Nephron progenitor cell (in vitro differentiated cells): Measurements from ENCODE around the gene NEK8.
"Not testable (repeated sequence)": the region's sequence is repeated elsewhere in the genome, so short reads cannot be mapped to it uniquely, and the experiment has no call there.

Experiments
- DNase-seq: peaks from one replicate; pipeline ENCODE4 v3.0.0; 2021
- H3K27ac Mint-ChIP-seq: 2 replicates; pipeline ENCODE4 v1.8.0; 2021; ENCODE audit warnings: mild to moderate bottlenecking, moderate library complexity, mixed read lengths
- H3K27me3 Mint-ChIP-seq: 2 replicates; pipeline ENCODE4 v1.8.0; 2021; ENCODE audit warnings: mild to moderate bottlenecking, low read depth, mixed read lengths; ENCODE audit not compliant: poor library complexity
- H3K36me3 Mint-ChIP-seq: 2 replicates; pipeline ENCODE4 v1.8.0; 2021; ENCODE audit warnings: low read depth, mixed read lengths
- H3K4me1 Mint-ChIP-seq: 2 replicates; pipeline ENCODE4 v1.8.0; 2021; ENCODE audit warnings: mixed read lengths
- H3K4me3 Mint-ChIP-seq: 2 replicates; pipeline ENCODE4 v1.8.0; 2021; ENCODE audit warnings: mild to moderate bottlenecking, moderate library complexity, mixed read lengths
- H3K9me3 Mint-ChIP-seq: 2 replicates; pipeline ENCODE4 v1.8.0; 2021; ENCODE audit warnings: mild to moderate bottlenecking, moderate library complexity, mixed read lengths
- CTCF ChIP-seq: fragments of 200-600 bp; sonication (generic); IDR thresholded peaks from 2 replicates; pipeline ENCODE4 v1.5.0; 2021; ENCODE audit warnings: antibody characterized with exemption

Gene NEK8

GRCh38 chr17:28734712-28735241, 6.2 kb downstream of the NEK8 start:
- TF ChIP-seq CTCF = no peak
- peaks cover 10% of the 10 kb centered on the region for H3K36me3 Mint-ChIP-seq
- no peak for DNase-seq
- no peaks in the 10 kb centered on the region for H3K9me3 Mint-ChIP-seq
- no peak overlapping the region for H3K27ac Mint-ChIP-seq
- no peak overlapping the region for H3K4me3 Mint-ChIP-seq
- peaks cover 16% of the 10 kb centered on the region for H3K4me1 Mint-ChIP-seq
- H3K27me3 Mint-ChIP-seq = no peaks in the 10 kb centered on the region

GRCh38 chr17:28735242-28735722, 6.7 kb downstream of the NEK8 start:
- no peak for DNase-seq
- no peak overlapping the region for H3K4me3 Mint-ChIP-seq

GRCh38 chr17:28735913-28736769, 7.6 kb downstream of the NEK8 start:
- not testable (repeated sequence) for H3K27ac Mint-ChIP-seq, H3K27me3 Mint-ChIP-seq, H3K9me3 Mint-ChIP-seq, H3K4me3 Mint-ChIP-seq, DNase-seq
- Mint-ChIP-seq H3K36me3 (peaks cover 10% of the 10 kb centered on the region), H3K4me1 (peaks cover 14% of the 10 kb centered on the region)

More at GRCh38 chr17:28735242-28735722, 6.7 kb downstream of the NEK8 start:
- Mint-ChIP-seq H3K27ac (no peak overlapping the region), H3K27me3 (no peaks in the 10 kb centered on the region), H3K36me3 (peaks cover 10% of the 10 kb centered on the region), H3K9me3 (no peaks in the 10 kb centered on the region), H3K4me1 (peaks cover 14% of the 10 kb centered on the region)
- no peak for TF ChIP-seq CTCF

GRCh38 chr17:28737316-28737715, 8.7 kb downstream of the NEK8 start:
- H3K36me3 Mint-ChIP-seq = peaks cover 10% of the 10 kb centered on the region
- H3K4me1 Mint-ChIP-seq = peaks cover 25% of the 10 kb centered on the region
- no peak overlapping the region for H3K27ac Mint-ChIP-seq
- no peak for TF ChIP-seq CTCF
- no peaks in the 10 kb centered on the region for H3K27me3 Mint-ChIP-seq
- H3K4me3 Mint-ChIP-seq = no peak overlapping the region
- DNase-seq = no peak
- no peaks in the 10 kb centered on the region for H3K9me3 Mint-ChIP-seq

- TF ChIP-seq CTCF = no peak
- Mint-ChIP-seq H3K27me3 (no peaks in the 10 kb centered on the region), H3K4me1 (peaks cover 27% of the 10 kb centered on the region), H3K9me3 (no peaks in the 10 kb centered on the region), H3K36me3 (peaks cover 10% of the 10 kb centered on the region), H3K4me3 (no peak overlapping the region), H3K27ac (peak overlapping the region; percentile 68)
- DNase-seq = no peak
Observed at GRCh38 chr17:28737770-28738679, 9.4 kb downstream of the NEK8 start.
